Measurements from ENCODE around the gene PDS5A. TPM values are rescaled to one million over a fixed set of nuclear protein-coding genes. Genes with fewer than 3 reads are reported as not detected.

The PDS5A gene
- total RNA-seq, 1 donor from 2014 or later, result 66.0 TPM

DNA sequence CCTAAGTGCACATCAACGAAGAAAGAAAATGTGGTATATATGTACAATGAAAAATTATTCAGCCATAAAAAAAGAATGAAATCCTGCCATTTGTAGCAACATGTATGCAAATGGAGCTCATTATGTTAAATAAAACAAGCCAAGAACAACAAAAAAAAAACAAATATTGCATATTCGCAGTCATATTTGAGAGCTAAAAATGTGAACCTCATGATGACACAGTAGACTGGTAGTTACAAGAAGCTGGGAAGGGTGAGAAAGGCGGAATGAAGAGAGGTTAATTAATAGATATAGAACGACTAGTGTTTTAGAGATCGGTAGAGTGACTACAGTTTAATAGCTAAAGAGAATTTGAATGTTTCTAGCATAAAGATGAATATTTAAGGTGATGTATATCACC lies 89.2 kb downstream of the PDS5A start:
- Mint-ChIP-seq H3K27ac (ENCODE audit: unreplicated experiment) (no peak overlapping the region), H3K4me1 (ENCODE audit: low read depth, unreplicated experiment) (peaks cover 2% of the 10 kb centered on the region)

GRCh38 chr4:39883646-39884045 lies 94.1 kb downstream of the PDS5A start:
- Mint-ChIP-seq H3K27ac (ENCODE audit: unreplicated experiment) (no peak overlapping the region), H3K4me1 (ENCODE audit: low read depth, unreplicated experiment) (no peaks in the 10 kb centered on the region), H3K36me3 (ENCODE audit: unreplicated experiment) (peaks cover 12% of the 10 kb centered on the region), H3K27me3 (ENCODE audit: unreplicated experiment) (peaks cover 7% of the 10 kb centered on the region), H3K9me3 (ENCODE audit: unreplicated experiment) (peaks cover 4% of the 10 kb centered on the region), H3K4me3 (ENCODE audit: unreplicated experiment) (no peak overlapping the region)
- TF ChIP-seq, protein P1, sequence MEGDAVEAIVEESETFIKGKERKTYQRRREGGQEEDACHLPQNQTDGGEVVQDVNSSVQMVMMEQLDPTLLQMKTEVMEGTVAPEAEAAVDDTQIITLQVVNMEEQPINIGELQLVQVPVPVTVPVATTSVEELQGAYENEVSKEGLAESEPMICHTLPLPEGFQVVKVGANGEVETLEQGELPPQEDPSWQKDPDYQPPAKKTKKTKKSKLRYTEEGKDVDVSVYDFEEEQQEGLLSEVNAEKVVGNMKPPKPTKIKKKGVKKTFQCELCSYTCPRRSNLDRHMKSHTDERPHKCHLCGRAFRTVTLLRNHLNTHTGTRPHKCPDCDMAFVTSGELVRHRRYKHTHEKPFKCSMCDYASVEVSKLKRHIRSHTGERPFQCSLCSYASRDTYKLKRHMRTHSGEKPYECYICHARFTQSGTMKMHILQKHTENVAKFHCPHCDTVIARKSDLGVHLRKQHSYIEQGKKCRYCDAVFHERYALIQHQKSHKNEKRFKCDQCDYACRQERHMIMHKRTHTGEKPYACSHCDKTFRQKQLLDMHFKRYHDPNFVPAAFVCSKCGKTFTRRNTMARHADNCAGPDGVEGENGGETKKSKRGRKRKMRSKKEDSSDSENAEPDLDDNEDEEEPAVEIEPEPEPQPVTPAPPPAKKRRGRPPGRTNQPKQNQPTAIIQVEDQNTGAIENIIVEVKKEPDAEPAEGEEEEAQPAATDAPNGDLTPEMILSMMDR (IDR thresholded peaks at IDR 0.05; ENCODE audit: partially characterized antibody, unreplicated experiment), result no peak
- DNase-seq, result no peak

More for the DNA sequence above, 89.2 kb downstream of the PDS5A start:
- TF ChIP-seq, protein P1 (IDR thresholded peaks at IDR 0.05; ENCODE audit: partially characterized antibody, unreplicated experiment), result no peak
- Mint-ChIP-seq H3K27me3 (ENCODE audit: unreplicated experiment) (peaks cover 3% of the 10 kb centered on the region), H3K36me3 (ENCODE audit: unreplicated experiment) (peaks cover 6% of the 10 kb centered on the region), H3K4me3 (ENCODE audit: unreplicated experiment) (no peak overlapping the region), H3K9me3 (ENCODE audit: unreplicated experiment) (peaks cover 2% of the 10 kb centered on the region)
- no peak for DNase-seq

- H3K4me3 Mint-ChIP-seq (ENCODE audit: unreplicated experiment), result no peak overlapping the region
- TF ChIP-seq, protein P1 (IDR thresholded peaks at IDR 0.05; ENCODE audit: partially characterized antibody, unreplicated experiment), result no peak
- peaks cover 12% of the 10 kb centered on the region for H3K36me3 Mint-ChIP-seq (ENCODE audit: unreplicated experiment)
- no peak overlapping the region for H3K27ac Mint-ChIP-seq (ENCODE audit: unreplicated experiment)
- no peaks in the 10 kb centered on the region for H3K4me1 Mint-ChIP-seq (ENCODE audit: low read depth, unreplicated experiment)
- peaks cover 4% of the 10 kb centered on the region for H3K9me3 Mint-ChIP-seq (ENCODE audit: unreplicated experiment)
- peaks cover 7% of the 10 kb centered on the region for H3K27me3 Mint-ChIP-seq (ENCODE audit: unreplicated experiment)
- DNase-seq, result no peak
Observed at GRCh38 chr4:39881789-39882188, 95.9 kb downstream of the PDS5A start.

DNA sequence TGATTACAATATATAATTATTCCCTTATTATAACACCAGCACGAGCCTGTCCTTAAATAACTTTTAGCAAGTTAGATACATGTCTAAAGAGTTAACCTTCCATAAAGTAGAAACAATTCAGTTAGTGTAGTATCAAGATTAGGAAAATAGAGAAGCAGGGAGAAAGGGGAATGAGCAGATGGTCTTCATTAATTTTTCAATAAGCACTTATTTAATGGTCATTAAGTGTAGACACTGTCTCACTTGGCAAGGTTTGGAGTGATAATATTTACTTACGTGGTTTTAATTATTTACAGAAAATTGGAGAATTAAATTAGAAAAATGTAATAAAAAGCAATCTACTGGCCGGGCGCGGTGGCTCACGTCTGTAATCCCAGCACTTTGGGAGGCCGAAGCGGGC lies 99.7 kb downstream of the PDS5A start:
- Mint-ChIP-seq H3K4me1 (ENCODE audit: low read depth, unreplicated experiment) (no peaks in the 10 kb centered on the region), H3K9me3 (ENCODE audit: unreplicated experiment) (peaks cover 2% of the 10 kb centered on the region), H3K36me3 (ENCODE audit: unreplicated experiment) (peaks cover 5% of the 10 kb centered on the region), H3K27ac (ENCODE audit: unreplicated experiment) (peak overlapping the region; percentile 5), H3K4me3 (ENCODE audit: unreplicated experiment) (no peak overlapping the region), H3K27me3 (ENCODE audit: unreplicated experiment) (peaks cover 4% of the 10 kb centered on the region)
- DNase-seq, result no peak
- TF ChIP-seq, protein P1 (IDR thresholded peaks at IDR 0.05; ENCODE audit: partially characterized antibody, unreplicated experiment), result no peak

GRCh38 chr4:39873823-39874222 lies 103.9 kb downstream of the PDS5A start:
- Mint-ChIP-seq H3K4me3 (ENCODE audit: unreplicated experiment) (no peak overlapping the region), H3K27ac (ENCODE audit: unreplicated experiment) (no peak overlapping the region), H3K27me3 (ENCODE audit: unreplicated experiment) (no peaks in the 10 kb centered on the region), H3K4me1 (ENCODE audit: low read depth, unreplicated experiment) (no peaks in the 10 kb centered on the region), H3K9me3 (ENCODE audit: unreplicated experiment) (peaks cover 1% of the 10 kb centered on the region), H3K36me3 (ENCODE audit: unreplicated experiment) (no peaks in the 10 kb centered on the region)
- DNase-seq, result no peak
- TF ChIP-seq, protein P1 (IDR thresholded peaks at IDR 0.05; ENCODE audit: partially characterized antibody, unreplicated experiment), result no peak
